Dedifferentiated amniotic fluid mesenchymal stem cell (primary cell): Measurements from ENCODE around the gene TUBA4B.
"Not testable (repeated sequence)": the region's sequence is repeated elsewhere in the genome, so short reads cannot be mapped to it uniquely, and the experiment has no call there.

Experiments used
- DNase-seq: peaks from one replicate; pipeline ENCODE4 v3.0.0-alpha.2; 2016; ENCODE audit errors: extremely low spot score

The TUBA4B gene

DNA sequence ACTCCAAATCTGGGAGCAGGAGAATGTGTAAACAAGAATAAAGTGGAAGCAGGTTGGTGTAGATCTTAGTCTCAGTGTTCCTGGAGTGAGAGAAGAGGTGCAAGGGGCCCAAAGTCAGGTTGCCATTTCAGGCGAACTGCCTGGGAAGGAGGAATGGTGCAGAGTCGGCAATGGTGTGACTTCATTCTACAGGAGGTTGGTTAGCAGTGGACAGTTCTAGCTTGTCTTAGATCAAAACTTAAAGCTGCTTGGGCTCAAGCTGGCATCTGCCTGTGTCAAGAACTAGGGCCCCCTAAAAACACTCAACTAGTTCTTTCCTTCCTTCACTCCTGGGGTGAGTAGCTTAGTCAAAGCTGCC, 4.2 kb upstream of the TUBA4B start:
- no peak for DNase-seq

GRCh38 chr2:219249203-219249980, 3.7 kb upstream of the TUBA4B start:
- peak; percentile 68 for DNase-seq

GRCh38 chr2:219250049-219250781, 2.8 kb upstream of the TUBA4B start:
- no peak for DNase-seq

DNA sequence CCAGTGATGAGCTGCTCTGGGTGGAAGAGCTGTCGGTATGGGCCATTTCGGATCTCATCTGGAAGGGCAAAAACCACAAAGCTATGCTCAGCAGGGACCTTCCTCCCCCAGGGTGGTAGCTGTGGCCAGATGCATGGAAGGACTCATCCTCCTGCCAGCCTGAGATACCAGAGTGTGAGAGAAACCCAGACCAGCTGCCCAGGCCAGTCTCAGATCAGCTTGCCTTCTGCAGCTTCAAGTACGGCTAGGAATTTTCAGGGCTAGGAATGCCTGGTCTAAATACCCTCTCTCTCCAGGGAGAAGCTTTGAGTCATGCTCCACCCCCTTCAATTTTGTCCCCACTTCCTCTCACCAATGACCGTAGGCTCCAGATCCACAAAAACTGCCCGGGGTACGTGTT, 1.4 kb upstream of the TUBA4B start:
- DNase-seq = no peak

GRCh38 chr2:219252084-219252483, 959 bp upstream of the TUBA4B start:
- no peak for DNase-seq

DNA sequence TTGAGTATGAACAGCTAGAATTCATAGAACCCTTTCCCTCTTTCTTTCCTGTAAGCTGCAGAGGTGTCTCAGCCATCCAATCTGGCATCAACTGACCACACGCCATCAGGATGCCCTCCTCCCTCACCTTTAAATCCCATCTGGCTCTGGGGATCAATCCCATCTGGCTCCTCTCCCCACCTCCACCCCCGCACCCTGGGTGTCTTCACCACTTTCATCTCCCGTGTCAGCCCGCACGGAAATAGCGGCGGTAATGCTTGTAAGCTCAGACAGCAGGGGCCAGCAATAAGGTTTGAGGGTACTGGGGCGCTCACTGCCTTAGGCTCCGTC, 508 bp upstream of the TUBA4B start:
- DNase-seq = no peak

DNA sequence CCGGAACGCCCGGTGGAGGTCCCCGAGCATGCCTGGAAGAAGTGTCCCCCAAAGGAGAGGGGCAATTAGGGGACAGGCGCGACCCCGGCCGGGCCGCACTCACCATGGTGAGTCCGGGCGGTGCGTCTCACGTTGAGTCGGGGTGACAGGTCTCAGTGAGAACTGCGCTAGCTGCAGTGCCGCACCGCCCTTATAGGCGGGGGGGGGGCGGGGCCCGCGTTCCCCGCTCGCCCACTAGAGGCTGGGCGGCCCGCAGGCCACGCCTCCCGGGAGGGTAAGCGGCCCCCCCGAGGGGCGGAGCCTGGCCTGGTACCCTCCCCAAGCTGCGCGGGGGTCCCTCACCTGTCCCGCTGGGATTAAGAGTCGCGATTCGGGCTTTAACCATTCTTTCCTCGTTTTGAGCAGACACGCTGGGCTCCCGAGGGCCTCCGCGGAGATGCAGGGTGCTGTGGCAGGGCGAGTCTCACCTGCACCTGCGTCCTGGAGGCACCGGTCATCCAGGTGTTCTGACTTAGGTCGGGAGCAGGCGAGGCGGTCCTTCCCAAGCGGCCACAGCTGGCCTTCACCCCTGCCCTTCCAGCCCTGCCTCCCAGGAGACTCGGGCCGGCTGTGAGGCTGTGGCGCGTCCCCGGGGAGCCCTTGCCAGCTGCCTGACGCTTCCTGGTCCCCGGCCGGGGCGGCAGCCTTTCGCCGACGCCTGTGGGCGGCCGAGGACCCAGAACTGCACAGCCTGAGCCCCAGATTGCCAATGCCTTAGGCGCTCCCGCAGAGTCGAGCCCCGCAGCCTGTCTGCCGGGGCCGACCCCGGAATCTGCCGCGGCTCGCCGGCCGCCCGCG, 928 bp downstream of the TUBA4B start, which contains the start of gene TUBA4A:
Gene TUBA4A (minus strand): TSS at position 166 of the 837 bp plus-strand sequence. CDS start 60 bp downstream, at position 106.
- no peak for DNase-seq

DNA sequence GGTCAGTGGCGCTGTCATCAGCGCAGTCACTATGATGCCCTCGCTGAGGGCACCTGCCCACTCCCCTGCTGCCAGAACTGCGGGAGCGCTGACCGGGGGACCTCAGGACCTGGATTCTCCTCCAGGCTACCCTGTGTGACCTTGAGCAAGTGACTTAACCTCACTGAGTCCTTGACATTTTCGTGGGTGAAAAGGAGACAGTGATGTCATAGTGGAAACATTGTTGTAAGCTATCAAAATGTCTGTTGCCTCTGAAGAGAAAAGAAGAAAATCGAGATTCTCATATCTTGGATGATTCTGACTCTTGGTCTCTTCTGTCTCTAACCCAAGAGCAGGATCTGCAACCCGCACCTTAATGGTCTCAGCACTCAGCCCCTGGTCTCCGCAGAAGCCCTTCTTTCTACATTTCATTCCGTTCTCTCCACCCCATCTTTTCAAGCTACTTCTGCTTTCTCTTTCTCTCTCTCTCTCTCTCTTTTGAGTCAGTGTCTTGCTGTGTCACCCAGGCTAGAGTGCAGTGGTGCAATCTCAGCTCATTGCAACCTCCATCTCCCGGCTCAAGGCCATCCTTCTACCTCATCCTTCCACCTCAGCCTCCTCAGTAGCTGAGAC, 1.7 kb downstream of the TUBA4B start:
- no peak for DNase-seq

DNA sequence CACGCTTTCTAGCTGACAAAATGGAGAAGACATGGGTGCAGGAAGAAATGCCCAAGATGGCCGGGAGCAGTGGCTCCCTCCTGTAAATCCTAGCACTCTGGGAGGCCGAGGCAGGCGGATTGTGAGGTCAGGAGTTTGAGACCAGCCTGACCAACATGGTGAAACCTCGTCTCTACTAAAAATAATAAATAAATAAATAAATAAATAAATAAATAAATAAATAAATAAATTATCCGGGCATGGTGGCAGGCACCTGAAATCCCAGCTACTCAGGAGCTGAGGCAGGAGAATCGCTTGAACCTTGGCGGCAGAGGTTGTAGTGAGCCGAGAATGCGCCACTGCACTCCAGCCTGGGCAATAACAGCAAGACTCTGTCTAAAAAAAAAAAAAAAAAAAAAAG, 5.9 kb downstream of the TUBA4B start:
- DNase-seq = not testable (repeated sequence)

- DNase-seq = no peak
Observed at GRCh38 chr2:219261024-219261855, 8.2 kb downstream of the TUBA4B start.

DNA sequence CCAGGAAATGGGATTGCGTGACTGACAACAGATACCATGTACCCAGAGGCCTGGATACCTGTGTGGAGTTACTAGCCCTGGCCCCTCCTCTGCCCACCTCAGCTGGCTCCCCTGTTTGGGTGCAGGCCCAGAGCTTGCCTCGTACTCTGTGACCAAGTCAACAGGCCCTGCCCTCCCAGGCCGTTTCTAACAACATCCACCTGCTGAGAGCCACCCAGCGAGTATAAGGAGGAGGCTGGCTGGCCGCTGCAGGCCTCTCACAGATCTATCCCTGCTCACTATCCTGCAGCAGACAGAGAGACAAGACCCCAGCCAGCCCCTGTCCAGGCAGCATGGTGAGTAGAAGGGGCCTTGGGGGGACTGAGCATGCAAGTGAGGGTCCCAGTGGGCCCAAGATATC, 13.2 kb downstream of the TUBA4B start:
- no peak for DNase-seq

GRCh38 chr2:219266886-219267285, 13.8 kb downstream of the TUBA4B start:
- DNase-seq = no peak

DNA sequence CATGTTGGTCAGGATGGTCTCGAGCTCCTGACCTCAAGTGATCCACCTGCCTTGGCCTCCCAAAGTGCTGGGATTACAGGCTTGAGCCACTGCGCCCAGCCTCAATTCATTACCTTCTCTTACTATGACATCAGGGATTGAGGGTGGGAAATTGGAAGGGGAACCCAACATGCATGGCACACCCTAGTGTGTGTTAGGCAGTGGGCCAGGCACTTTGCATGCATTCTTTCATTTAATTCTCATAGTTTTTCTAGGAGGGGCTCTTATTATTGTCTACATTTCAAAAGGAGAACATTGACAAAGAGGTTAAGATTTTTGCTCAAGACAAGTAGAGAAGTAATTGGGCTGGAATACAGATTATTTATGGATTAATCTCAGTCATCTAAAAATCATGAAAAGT, 15.3 kb downstream of the TUBA4B start:
- no peak for DNase-seq

GRCh38 chr2:219269362-219270054, 16.5 kb downstream of the TUBA4B start:
- no peak for DNase-seq

DNA sequence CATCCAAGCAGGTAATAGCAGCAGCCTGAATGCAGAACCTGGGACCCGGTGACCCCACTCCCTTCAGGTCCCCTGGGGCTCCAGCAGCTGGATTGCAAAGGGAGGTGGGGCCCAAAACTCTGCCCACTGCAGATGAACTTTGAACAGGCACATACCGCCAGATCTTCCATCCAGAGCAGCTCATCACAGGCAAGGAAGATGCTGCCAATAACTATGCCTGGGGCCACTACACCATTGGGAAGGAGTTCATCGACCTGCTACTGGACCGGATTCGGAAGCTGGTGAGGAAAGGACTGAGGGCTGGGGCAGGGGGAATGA, 17.0 kb downstream of the TUBA4B start:
- DNase-seq = no peak

GRCh38 chr2:219271021-219271420, 18.0 kb downstream of the TUBA4B start:
- no peak for DNase-seq

- no peak for DNase-seq
Observed at GRCh38 chr2:219272356-219272755, 19.3 kb downstream of the TUBA4B start.

DNA sequence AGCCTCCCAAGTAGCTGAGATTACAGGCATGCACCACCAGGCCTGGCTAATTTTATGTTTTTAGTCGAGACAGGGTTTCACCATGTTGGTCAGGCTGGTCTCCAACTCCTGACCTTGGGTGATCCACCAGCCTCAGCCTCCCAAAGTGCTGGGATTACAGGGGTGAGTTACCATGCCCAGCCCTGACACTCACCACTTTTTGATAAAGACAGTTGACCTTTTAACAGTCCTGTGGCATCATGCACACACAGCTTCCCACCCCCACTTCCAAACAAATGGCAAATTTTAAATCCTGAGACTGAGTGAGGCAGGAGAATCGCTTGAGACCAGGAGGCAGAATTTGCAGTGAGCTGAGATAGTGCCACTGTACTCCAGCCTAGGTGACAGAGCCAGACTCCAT, 20.0 kb downstream of the TUBA4B start:
- DNase-seq = no peak

DNA sequence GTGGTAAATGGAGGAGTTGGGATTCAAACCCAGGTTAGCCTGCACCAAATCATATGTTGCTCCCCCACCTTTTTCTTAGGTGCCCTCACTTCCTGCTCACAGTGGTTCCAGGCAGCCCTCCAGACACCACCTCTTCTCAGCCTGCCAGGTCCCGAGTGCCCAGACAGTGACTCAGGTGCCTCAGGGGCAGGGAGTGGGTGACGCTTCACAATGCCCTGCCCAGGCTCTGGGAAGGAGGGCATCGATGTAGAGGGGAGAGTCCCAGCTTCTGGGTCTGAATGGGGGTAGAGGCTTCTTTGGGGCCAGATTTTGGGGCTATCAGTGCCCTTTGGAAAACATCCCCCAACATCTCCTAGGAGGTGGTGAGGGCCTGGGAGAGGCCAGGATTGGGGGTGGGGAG, 20.9 kb downstream of the TUBA4B start:
- no peak for DNase-seq

GRCh38 chr2:219274361-219274921, 21.4 kb downstream of the TUBA4B start:
- DNase-seq = peak; percentile 89
